GM12801 (cell line): Measurements from ENCODE around the gene IGFBP4.

Source experiments
- CTCF ChIP-seq: IDR thresholded peaks from one replicate; pipeline ENCODE4 v1.5.1; 2011; ENCODE audit warnings: control low read depth; ENCODE audit not compliant: insufficient read length; ENCODE audit errors: extremely low read depth

Gene IGFBP4

GRCh38 chr17:40478486-40478885, 35.2 kb downstream of the IGFBP4 start:
- TF ChIP-seq CTCF = no peak

GRCh38 chr17:40479754-40480480, 36.7 kb downstream of the IGFBP4 start:
- TF ChIP-seq CTCF = no peak

- TF ChIP-seq CTCF = no peak
These were observed 37.3 kb downstream of the IGFBP4 start for GRCh38 chr17:40480501-40481003.

- no peak for TF ChIP-seq CTCF
These were observed 37.9 kb downstream of the IGFBP4 start for GRCh38 chr17:40481106-40481505.

GRCh38 chr17:40482722-40483121, 39.5 kb downstream of the IGFBP4 start:
- no peak for TF ChIP-seq CTCF

- TF ChIP-seq CTCF = no peak
These were observed 40.4 kb downstream of the IGFBP4 start for GRCh38 chr17:40483679-40484078.

- no peak for TF ChIP-seq CTCF
These were observed 41.2 kb downstream of the IGFBP4 start for GRCh38 chr17:40484285-40484972.
